ENCODE measurements around the gene HS3ST5. TPM values are rescaled to one million over a fixed set of nuclear protein-coding genes. Genes with fewer than 3 reads are reported as not detected.

HS3ST5 gene
- total and polyA plus RNA-seq, 2 experiments from 2014 or later = 2.8 to 3.5 TPM

GRCh38 chr6:114277220-114277619 lies 65.6 kb downstream of the HS3ST5 start:
- Histone ChIP-seq H3K27me3 (ENCODE audit: insufficient read depth) (no peaks in the 10 kb centered on the region), H3K4me2 (peak overlapping the region; percentile 22), H2AFZ (no peak overlapping the region), H3K79me2 (replicated peaks; ENCODE audit: insufficient read depth) (no peaks in the 10 kb centered on the region), H4K20me1 (replicated peaks; ENCODE audit: insufficient read depth) (no peaks in the 10 kb centered on the region), H3K9me2 (ENCODE audit: insufficient read depth) (no peaks in the 10 kb centered on the region; the same call in 1 of the 2 replicates), H3K36me3 (ENCODE audit: insufficient read depth) (no peaks in the 10 kb centered on the region), H3K4me3 (no peak overlapping the region), H3K27ac (ENCODE audit: low read depth) (no peak overlapping the region), H3K4me1 (ENCODE audit: insufficient read depth) (peaks cover 46% of the 10 kb centered on the region), H3F3A (replicated peaks; ENCODE audit: low read depth) (peaks cover 4% of the 10 kb centered on the region; the same call in 1 of the 2 replicates)
- Mint-ChIP-seq H3K27ac (no peak overlapping the region), H3K36me3 (ENCODE audit: low read depth) (no peaks in the 10 kb centered on the region), H3K27me3 (ENCODE audit: insufficient read depth, low read depth, poor library complexity) (no peaks in the 10 kb centered on the region), H3K4me1 (peaks cover 47% of the 10 kb centered on the region), H3K9me3 (no peaks in the 10 kb centered on the region), H3K4me3 (no peak overlapping the region)
- ATAC-seq = no peak
- no peak for TF ChIP-seq POLR2AphosphoS5 (IDR thresholded peaks at IDR 0.05; ENCODE audit: low read depth)
- TF ChIP-seq REST (IDR thresholded peaks at IDR 0.05; ENCODE audit: unreplicated experiment) = no peak
- TF ChIP-seq CREB1 (CRISPR knock-in tag; IDR thresholded peaks at IDR 0.05; ENCODE audit: low read depth) = no peak
- TF ChIP-seq CTCF (conservative IDR thresholded peaks at IDR 0.05; ENCODE audit: low read depth in 2 of 2) = no peak
- DNase-seq (ENCODE audit: low spot score) = no peak

- no peak overlapping the region for H3K4me2 ChIP-seq
- H3K4me1 ChIP-seq (ENCODE audit: insufficient read depth) = peaks cover 41% of the 10 kb centered on the region
- H3K9me3 Mint-ChIP-seq = no peaks in the 10 kb centered on the region
- H3K4me3 ChIP-seq = no peak overlapping the region
- H3K36me3 Mint-ChIP-seq (ENCODE audit: low read depth) = no peaks in the 10 kb centered on the region
- no peak overlapping the region for H3K4me3 Mint-ChIP-seq
- H3K9me2 ChIP-seq (ENCODE audit: insufficient read depth) = no peaks in the 10 kb centered on the region; the same call in 1 of the 2 replicates
- no peaks in the 10 kb centered on the region for H3K27me3 Mint-ChIP-seq (ENCODE audit: insufficient read depth, low read depth, poor library complexity)
- H3F3A ChIP-seq (replicated peaks; ENCODE audit: low read depth) = peaks cover 4% of the 10 kb centered on the region; the same call in 1 of the 2 replicates
- H2AFZ ChIP-seq = no peak overlapping the region
- peak overlapping the region; percentile 50 for H3K27ac Mint-ChIP-seq
- ATAC-seq = no peak
- H4K20me1 ChIP-seq (replicated peaks; ENCODE audit: insufficient read depth) = no peaks in the 10 kb centered on the region
- H3K36me3 ChIP-seq (ENCODE audit: insufficient read depth) = no peaks in the 10 kb centered on the region
- no peak for DNase-seq (ENCODE audit: low spot score)
- peaks cover 44% of the 10 kb centered on the region for H3K4me1 Mint-ChIP-seq
- H3K27ac ChIP-seq (ENCODE audit: low read depth) = no peak overlapping the region
- H3K27me3 ChIP-seq (ENCODE audit: insufficient read depth) = no peaks in the 10 kb centered on the region
- H3K79me2 ChIP-seq (replicated peaks; ENCODE audit: insufficient read depth) = no peaks in the 10 kb centered on the region
- TF ChIP-seq ZNF462 (CRISPR knock-in tag; IDR thresholded peaks at IDR 0.05) (no peak), CTCF (conservative IDR thresholded peaks at IDR 0.05; ENCODE audit: low read depth in 2 of 2) (no peak)
Observed at GRCh38 chr6:114276783-114277182, 66.0 kb downstream of the HS3ST5 start.

Data from GM23338 (cell line).